Vagina (tissue), 2 donors: ENCODE measurements around the gene PRKAB2.
"Not testable (repeated sequence)": the region's sequence is repeated elsewhere in the genome, so short reads cannot be mapped to it uniquely, and the experiment has no call there.

Experiments
- CTCF ChIP-seq, 3 experiments: fragments of 450-650 bp in 2 of 3; fragments of 200-600 bp in 1 of 3; sonication (generic) in 1 of 3; IDR thresholded peaks; one replicate each; pipeline ENCODE4 v1.5.1; 2017 to 2019; ENCODE audit warnings: antibody characterized with exemption in 3 of 3, mild to moderate bottlenecking in 2 of 3, moderate library complexity in 2 of 3
- POLR2A ChIP-seq, 2 donors: fragments of 450-650 bp; IDR thresholded peaks; one replicate each; pipeline ENCODE4 v1.6.1; 2017; ENCODE audit warnings: antibody characterized with exemption in 2 of 2, mild to moderate bottlenecking in 2 of 2, moderate library complexity in 2 of 2

GRCh38 chr1:147157116-147157515, 15.2 kb downstream of the PRKAB2 start:
- TF ChIP-seq CTCF, POLR2A (IDR thresholded peaks at IDR 0.05): not testable (repeated sequence)
